Limb (tissue), 2 donors: ENCODE measurements around the gene PI16.
"Not testable (repeated sequence)": the region's sequence is repeated elsewhere in the genome, so short reads cannot be mapped to it uniquely, and the experiment has no call there.

ENCODE experiments used
- DNase-seq, 2 donors: peaks; one replicate each; pipeline ENCODE4 v3.0.0-alpha.2; 2016; ENCODE audit errors: extremely low spot score in 2 of 2

PI16 gene

DNA sequence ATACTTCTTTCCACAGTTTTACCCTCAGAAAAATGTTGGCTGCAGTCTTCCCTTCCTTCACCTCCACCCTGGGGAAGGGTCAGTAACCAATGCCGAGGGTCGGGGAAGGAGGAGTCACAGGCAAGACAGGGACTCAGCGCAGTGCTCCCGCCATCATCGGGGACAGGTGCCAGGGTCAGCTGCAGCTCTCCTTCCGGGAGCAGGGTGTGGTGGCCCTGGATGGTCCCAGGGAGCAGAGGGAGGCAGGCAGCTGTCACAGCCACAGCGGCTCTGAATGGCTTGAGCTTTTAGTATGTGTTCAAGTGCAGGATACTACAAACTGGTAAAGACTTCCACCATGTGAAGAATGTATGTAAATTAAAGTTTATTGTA lies 26.0 kb upstream of the PI16 start:
- no peak for DNase-seq

DNA sequence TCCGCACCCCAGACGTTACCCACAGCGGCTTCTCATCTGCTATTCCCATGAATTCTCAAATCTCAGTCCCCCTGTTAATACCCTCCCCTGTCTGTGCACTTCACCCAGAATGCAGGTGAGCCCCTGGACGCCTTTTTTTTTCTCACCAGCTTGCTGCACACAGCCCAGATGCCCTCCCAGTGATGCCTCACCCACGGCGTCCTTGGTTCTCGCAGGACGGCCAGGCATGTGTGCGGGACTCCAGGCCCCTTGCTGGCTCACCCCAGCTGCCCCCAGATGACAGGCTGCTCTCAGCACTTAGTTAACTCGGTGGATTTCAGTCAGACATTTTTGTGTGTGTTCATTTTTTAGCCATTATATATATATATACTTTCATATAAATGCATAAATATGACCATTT lies 25.4 kb upstream of the PI16 start:
- DNase-seq: no peak

DNA sequence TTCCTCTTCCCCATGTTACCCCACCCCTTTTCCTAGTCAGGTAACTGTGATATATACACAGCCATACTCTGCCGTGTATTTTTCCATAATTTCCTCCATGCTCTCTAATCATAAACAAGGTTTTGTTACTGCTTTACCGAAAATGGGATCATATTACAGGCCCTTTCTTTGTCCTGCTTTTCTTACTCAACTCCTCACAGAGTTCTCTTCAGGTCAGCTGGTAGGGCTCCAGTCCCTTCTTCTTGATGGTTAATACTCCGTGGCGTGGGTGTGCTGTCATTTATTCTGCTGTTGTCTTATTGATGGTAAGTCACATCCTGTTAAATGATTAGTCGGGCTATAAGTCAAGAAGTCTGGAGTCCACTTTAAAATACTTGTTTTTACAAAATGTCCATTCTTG lies 24.9 kb upstream of the PI16 start:
- DNase-seq: no peak

DNA sequence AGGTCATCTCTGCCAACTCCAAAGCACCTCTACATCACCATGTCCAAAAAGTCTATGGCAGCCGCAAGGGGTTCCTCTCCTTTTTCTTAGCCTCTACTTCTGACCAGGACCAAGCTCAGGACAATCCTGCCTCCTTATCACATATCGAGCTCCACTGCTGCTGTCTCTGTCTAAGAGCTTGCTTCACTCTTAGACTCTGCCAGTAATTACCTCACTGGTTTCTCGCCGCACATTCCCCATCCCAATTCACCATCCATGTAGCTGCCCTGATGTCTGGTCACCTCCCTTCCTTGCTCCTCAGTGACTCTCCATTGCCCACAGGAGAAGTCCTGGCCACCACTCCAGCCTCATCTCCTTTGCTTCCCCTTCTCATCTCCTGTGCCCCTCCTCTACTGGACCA lies 24.1 kb upstream of the PI16 start:
- DNase-seq: no peak

DNA sequence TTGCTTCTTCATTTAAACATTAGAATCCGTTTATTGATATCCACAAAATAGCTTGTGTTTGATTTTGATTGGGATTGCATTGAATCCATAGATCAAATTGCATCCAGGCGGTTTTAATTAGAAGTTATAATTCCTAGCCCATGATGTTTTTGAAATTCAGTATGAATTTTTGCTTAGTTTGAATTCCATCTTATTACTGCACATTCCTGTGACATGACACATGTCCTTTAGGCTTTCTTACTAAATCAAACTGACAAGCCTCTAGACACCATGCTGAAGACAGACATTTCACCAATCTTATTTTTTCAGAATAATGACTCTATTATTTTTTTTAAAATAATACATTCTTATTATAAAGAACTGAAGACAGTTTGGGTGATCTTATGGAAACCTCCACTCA lies 21.4 kb upstream of the PI16 start:
- no peak for DNase-seq

DNA sequence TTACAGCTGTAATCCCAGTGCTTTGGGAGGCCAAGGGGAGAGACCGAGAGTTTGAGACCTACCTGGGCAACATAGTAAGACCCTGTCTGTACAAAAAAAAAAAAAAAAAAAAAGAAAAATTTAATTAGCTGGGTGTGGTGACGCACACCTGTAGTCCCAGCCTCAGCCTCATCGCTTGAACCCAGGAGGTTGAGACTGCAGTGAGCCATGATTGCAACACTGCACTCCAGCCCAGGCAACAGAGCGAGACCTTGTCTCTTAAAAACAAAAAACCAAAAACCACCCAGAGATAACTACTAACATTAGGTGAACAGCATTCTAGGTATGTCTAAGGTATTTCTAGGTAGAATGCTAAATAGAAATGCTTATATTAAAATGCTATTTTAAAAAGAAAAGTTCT lies 21.0 kb upstream of the PI16 start:
- DNase-seq: no peak

DNA sequence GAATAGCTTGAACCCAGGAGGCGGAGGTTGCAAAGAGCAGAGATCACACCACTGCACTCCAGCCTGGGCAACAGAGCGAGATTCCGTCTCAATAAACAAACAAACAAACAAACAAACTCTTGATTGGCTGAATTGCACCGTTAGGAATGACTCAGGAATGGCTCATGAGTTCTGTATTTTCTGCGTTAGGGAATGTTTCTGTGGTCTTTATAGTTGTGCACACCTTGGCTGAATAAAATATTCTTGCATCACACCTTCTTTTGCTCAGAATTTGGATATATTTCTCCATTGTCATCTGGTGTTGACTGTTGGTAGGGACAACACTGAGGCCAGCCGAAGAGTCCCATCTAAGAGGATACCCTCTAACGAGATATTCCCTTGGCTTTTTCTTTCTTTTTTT lies 19.6 kb upstream of the PI16 start:
- no peak for DNase-seq

DNA sequence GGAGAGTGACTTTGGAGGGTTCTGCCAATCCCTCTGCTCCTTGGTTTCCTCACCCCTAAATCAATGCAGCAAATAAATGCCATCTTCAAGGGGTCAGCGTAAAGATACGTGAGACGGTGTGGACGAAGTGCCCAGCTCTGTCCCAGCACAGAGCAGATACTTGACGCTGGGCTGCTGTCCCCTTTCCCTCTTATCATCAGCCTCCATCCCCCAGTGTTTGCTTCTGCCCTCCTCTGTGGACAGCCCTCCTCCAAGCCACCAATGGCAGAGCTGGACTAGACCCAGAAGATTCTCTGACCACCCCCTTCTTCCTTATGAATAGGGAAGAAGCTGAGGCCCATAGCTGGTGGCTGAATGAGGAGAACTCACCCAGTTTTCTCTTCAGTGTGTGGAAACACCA lies 17.7 kb upstream of the PI16 start:
- no peak for DNase-seq

DNA sequence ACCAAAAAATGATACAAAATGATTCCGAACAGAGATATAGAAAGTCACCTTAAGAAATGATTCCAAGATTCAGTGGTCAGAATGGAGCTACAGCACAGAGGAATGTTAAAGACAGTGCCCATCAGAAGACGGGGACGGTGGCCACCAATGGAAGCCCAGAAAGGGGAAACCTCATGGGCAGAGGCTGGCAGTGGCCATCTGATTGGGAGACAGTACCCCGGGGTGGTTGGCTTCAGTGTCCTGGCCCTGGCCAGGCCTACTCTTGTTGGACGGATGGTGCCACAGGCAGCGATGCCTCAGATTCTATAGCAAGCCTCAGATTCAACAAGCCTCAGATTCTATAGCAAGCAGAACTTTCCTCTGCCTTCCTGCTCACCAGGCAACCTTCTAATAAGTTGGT lies 16.6 kb upstream of the PI16 start:
- no peak for DNase-seq

DNA sequence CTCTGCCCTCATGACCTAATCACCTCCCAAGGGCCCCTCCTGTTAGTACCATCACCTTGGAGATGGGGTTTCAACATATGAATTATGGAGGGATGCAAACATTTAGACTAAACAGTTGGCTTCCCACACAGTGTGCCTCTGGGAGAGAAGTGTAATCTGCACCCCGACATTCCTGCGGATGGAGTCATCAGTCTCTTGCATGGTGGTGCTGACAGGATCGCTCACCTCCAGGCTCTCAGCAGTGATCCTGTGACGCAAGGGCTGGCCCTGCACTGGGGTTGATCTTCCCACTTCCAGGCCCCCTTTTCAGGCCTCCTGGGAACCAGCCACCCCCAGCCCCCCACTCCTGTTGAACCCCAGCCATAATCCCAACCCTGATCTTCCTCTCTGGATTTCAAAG lies 16.0 kb upstream of the PI16 start:
- no peak for DNase-seq

DNA sequence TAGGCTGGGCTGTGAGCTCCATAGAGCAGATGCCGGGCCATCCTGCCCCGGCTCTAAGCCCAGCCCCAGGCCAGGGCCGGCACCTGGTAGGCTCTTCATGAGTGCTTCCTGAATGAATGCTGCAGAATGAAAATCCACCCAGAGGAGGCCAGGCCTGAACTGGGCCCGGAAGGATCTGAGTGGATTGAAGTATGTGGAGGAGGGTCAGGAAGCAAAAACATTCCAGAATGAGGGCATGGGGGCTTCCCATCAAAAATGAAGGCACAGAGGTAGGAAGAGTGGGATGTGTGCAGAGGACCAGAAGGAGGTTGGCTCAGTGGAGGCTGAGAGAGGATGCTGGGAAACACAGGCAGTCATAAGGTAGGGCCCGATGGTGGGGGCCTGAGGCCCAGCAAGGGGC lies 15.5 kb upstream of the PI16 start:
- DNase-seq: not testable (repeated sequence)

DNA sequence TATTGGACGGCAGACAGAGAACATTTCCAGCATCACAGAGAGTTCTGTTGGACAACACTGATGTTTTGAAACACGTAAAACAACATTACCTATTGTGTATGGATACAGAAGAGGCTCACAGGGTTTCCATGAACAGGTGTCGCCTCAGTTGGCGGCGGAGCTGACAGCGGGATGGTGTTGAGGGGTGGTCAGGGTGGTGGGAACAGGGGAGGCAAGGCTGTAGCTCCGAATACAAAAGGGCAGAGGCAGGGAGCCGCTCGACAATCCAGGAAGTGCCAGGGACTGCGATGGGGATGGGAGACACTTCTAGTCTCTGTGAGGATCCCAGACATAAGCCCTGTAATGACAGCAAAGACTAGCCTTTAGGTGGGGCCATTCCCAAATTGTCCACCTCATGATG lies 14.5 kb upstream of the PI16 start:
- DNase-seq: no peak

DNA sequence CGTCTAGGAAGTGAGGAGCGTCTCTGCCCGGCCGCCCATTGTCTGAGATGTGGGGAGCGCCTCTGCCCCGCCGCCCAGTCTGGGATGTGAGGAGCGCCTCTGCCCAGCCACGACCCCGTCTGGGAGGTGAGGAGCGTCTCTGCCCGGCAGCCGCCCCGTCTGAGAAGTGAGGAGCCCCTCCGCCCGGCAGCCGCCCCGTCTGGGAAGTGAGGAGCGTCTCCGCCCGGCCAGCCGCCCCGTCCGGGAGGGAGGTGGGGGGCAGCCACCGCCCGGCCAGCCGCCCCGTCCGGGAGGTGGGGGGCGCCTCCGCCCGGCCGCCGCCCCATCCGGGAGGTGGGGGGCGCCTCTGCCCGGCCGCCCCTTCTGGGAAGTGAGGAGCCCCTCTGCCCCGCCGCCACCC lies 13.0 kb upstream of the PI16 start:
- DNase-seq: not testable (repeated sequence)

DNA sequence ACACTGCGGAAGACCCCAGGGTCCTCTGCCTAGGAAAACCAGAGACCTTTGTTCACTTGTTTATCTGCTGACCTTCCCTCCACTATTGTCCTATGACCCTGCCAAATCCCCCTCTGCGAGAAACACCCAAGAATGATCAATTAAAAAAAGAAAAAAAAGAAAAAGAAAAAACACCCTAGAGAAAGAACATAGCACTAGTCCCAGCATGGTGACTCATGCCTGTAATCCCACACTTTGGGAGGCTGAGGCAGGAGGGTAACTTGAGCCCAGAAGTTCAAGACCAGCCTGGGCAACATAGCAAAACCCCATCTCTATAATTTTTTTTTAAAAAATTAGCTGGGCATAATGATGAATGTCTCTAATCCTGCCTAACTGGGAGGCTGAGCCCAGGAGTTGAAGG lies 12.2 kb upstream of the PI16 start:
- DNase-seq: not testable (repeated sequence)

DNA sequence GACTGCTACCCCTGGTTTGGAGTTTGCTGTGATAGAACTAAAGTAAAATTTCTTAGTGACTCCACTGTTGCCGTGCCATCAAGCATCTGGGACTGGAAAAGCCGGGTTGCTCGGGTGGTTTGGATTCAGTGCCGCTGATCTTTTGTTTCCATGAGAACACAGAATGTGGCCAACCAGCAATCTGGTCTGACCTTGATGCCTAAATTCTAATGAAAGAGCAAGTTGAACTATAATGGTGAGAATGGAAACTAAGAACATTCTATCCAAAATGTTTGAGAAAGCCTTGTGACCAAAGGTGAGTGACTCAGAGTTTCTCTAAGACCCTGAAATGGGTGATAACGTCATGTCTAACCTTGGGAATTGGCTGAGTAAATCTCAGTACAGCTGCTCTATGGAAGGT lies 9.9 kb upstream of the PI16 start:
- DNase-seq: no peak

DNA sequence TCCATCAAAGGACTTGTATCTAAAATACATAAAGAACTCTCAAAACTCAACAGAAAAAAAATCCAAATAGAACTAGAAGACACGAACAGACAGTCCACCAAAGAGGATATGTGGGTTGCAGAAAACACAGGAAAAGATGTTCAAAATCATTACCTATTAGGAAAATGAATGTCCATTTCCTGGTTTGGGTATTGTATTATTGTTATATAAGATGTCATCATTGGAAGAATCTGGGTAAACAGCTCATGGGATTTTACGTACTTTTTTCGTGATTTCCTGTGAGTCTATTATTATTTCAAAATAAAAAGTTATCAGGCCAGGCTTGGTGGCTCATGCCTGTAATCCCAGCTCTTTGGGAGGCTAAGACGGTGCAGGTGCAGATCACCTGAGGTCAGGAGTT lies 9.2 kb upstream of the PI16 start:
- no peak for DNase-seq

DNA sequence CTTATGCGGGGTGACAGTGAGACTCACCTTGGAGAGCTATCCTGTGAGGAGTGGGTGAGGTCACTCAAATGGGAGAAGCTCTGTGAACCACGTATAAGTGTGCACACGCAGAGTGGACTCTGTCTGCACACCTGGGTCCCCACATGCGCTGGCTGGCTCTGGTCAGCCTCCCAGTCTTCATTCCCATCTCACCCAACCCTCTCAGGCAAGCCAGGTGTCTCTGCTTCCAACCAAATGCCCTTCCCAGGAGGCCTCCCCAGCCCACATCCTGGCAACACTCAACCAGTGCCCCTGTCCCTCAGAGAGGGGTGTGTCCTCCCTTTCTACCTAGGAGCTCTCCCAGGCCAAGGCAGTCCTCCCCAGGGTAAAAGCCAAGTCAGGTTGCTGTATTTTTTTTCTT lies 8.0 kb upstream of the PI16 start:
- DNase-seq: no peak

DNA sequence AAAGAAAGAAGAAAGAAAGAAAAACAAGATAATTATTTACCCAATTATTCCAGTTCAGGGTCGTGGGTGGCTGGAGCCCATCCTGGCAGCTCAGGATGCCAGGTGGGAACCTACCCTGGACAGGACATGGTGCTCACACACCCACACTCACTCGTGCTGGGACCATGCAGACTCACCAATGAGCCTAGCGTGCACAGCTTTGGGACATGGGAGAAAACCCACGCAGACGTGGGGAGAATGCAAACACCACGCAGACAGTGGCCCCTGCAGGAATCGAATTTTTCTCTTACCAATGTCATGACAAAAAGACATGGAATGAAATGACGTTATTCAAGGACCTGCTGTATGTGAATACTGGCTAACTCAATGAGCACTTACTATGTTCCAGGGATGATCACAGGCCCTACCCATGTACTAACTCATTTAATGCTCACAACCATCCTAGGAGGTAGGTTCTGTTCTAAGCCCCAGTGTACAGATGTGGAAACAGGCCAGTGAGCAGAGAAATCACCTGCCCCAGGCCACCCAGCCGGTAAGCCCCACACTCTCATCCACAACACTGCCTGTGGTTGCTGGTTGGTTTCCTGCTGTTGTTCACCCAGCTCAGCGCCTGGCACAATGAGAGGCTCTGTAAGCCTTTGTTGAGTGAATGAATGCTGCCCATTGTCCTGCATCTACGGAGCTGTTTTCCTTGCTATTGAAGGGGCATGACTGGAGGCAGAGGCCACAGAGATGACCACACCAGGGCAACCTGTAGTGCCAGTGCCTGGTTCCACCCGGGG lies 6.8 kb upstream of the PI16 start:
- DNase-seq: no peak

DNA sequence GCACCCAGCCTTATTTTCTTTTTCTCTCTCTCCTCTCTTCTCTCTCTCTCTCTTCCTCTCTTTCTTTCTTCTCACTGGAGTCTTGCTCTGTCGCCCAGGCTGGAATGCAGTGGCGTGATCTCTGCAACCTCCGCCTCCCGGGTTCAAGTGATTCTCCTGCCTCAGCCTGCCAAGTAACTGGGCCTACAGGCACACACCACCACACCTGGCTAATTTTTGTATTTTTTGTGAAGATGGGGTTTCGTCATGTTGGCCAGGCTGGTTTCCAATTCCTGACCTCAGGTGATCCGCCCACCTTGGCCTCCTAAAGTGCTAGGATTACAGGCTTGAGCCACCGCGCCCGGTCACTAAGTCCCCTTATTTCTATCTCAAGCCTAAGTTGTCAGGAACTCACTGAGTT lies 5.5 kb upstream of the PI16 start:
- not testable (repeated sequence) for DNase-seq

DNA sequence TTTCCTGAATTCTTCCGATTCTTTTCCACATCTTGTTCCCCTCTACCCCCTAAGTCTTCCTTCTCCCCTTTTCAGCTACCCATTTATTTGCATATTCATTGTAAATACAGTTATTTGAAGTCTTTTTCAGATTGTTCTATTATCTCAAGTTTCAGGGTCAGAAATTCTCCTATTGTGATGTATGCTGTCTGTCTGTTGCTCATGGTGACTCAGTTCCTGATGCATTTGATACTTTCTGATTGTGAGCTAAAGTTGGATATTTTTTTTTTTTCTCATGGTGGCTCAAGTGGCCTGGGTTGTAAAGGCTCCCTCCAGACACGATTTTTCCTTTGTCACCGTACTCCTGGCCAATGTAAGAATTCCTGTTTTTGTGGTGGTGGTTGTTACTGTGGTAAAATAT lies 4.9 kb upstream of the PI16 start:
- no peak for DNase-seq

DNA sequence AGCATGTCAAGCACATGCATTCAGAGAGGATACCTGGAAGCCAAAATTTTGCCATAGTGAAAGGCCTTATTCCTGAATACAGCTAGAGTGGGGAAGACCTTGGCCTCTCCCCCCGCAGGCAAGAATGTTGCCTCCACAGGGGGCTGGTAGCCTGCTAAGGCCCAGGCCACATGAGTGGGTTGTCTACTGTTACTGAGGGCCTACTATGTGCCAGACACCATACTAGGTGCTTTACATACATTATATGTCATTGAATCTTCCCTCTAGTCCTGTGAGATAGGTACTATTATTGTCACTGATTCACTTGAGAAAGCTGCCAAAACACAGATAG lies 642 bp upstream of the PI16 start:
- no peak for DNase-seq

DNA sequence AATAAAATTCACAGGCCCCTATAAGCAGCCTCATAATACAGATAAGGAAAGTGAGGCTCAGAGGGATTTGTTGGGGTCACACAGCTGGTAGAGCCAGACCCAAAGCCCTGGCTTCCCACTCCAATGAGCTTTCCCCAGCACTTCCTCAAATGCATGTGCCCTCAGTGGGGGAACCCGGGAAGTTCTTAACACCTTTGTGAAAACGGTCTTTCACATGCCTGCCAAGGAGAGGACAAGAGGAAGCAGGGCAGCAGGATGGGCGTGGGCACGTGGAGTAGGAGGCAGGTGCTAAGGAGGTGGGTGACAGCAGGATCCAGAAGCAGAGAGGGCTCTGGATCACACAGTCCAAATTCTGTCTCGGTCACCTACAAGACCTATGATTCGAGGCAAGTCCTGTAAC lies 598 bp downstream of the PI16 start:
- no peak for DNase-seq

DNA sequence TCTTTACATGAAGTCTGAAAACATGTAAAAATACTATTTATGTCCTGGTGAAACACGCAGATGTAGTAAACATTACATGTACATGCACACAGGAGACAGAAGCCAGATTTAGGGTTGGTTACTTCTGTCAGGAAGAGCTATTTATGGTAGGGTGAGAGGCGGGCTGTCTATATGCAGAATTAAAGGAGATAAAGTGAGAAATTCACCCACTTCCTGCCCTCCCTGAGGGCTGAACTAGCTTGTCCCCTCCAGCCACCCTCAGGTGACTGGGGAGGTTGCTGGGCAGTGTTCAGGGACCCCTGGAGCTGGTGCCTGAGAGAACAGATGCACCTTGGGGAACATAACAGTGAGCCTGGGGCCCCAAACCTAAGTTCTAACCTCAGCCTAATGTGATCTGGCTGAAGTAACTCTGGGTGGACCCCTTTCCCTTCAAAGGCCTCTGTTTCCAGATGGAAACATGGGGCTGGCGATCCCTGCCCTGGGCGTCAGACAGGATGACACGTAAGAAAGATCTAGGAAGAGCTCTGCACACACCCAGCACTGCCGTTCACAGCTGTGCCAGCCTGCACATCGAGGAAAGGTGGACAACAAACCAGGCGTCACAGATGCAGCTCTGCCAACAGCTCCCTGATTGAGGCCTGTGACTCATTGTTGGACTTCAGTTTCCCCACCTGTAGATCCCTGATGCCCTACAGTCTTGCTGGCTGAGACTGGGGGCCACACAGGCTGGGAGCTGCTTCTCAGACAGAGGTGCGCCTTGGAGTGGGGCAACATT lies 1.3 kb downstream of the PI16 start:
- no peak for DNase-seq

DNA sequence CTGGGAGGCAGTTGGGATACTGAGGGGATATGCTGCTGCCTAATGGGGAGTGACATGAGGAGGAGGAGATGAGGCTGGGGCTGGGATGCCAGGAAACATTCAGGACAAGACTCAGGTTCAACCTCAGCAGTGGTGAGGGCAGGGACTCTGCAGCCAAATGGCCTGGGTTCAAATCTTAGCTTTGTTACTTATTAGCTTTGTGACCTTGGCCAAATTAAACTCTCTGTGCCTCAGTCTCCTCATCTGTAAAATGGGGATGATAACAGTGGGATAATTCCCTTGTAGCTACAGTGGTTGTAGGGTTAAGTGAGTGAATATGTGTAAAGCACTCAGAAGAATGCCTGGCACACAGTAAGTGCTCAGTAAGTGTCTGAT lies 1.9 kb downstream of the PI16 start:
- no peak for DNase-seq
